Limb (tissue), 2 donors: ENCODE data around the gene SHB.

Experiments used
- DNase-seq, 2 donors: peaks; one replicate each; pipeline ENCODE4 v3.0.0-alpha.2; 2016; ENCODE audit errors: extremely low spot score in 2 of 2

The SHB gene

GRCh38 chr9:37936376-37936775 lies 132.7 kb downstream of the SHB start:
- DNase-seq, result no peak

GRCh38 chr9:37935096-37935495 lies 133.9 kb downstream of the SHB start:
- no peak for DNase-seq

GRCh38 chr9:37931592-37931991 lies 137.4 kb downstream of the SHB start:
- no peak for DNase-seq

- no peak for DNase-seq
Observed at GRCh38 chr9:37929441-37929895, 139.6 kb downstream of the SHB start.

GRCh38 chr9:37928552-37929430 lies 140.2 kb downstream of the SHB start:
- no peak for DNase-seq

- DNase-seq, result no peak
Observed at GRCh38 chr9:37927601-37928551, 141.2 kb downstream of the SHB start.

GRCh38 chr9:37927132-37927531 lies 141.9 kb downstream of the SHB start:
- no peak for DNase-seq

GRCh38 chr9:37926737-37927118 lies 142.3 kb downstream of the SHB start:
- DNase-seq, result no peak

GRCh38 chr9:37925786-37926736 lies 143.0 kb downstream of the SHB start:
- no peak for DNase-seq

GRCh38 chr9:37925006-37925405 lies 144.0 kb downstream of the SHB start:
- no peak for DNase-seq

GRCh38 chr9:37924538-37924937 lies 144.5 kb downstream of the SHB start:
- no peak for DNase-seq

GRCh38 chr9:37923796-37924427 lies 145.1 kb downstream of the SHB start:
- no peak for DNase-seq

- DNase-seq, result no peak
Observed at GRCh38 chr9:37923118-37923795, 145.8 kb downstream of the SHB start.

- peak in 1 of 2 donors; percentile 19 for DNase-seq
Observed at GRCh38 chr9:37922363-37923117, 146.5 kb downstream of the SHB start.

GRCh38 chr9:37921546-37922300 lies 147.3 kb downstream of the SHB start:
- no peak for DNase-seq

- no peak for DNase-seq
Observed at GRCh38 chr9:37921168-37921510, 147.9 kb downstream of the SHB start.

- DNase-seq, result no peak
Observed at GRCh38 chr9:37920471-37921167, 148.4 kb downstream of the SHB start.

- no peak for DNase-seq
Observed at GRCh38 chr9:37919956-37920335, 149.1 kb downstream of the SHB start.
